SK-N-MC (cell line): Measurements from ENCODE around the gene SRSF10.
"Not testable (repeated sequence)": the region's sequence is repeated elsewhere in the genome, so short reads cannot be mapped to it uniquely, and the experiment has no call there.

Experiments
- DNase-seq: peaks from one replicate; pipeline ENCODE4 v3.0.0-alpha.2; 2011; ENCODE audit warnings: low read depth, low spot score
- H3K27ac ChIP-seq: fragments of 200-600 bp; sonication (generic); 2 replicates; pipeline ENCODE4 v1.5.1; 2016; ENCODE audit warnings: mixed run types
- H3K36me3 ChIP-seq: fragments of 200-600 bp; sonication (generic); 2 replicates; pipeline ENCODE4 v1.6.1; 2017; ENCODE audit warnings: antibody characterized with exemption, low read length, mixed read lengths; ENCODE audit not compliant: insufficient read depth
- H3K4me3 ChIP-seq: fragments of 200-600 bp; sonication (generic); 2 replicates; pipeline ENCODE4 v1.5.1; 2016
- H3K9ac ChIP-seq: fragments of 200-600 bp; sonication (generic); 2 replicates; pipeline ENCODE4 v1.8.0; 2017; ENCODE audit warnings: mixed run types, mixed read lengths; ENCODE audit not compliant: insufficient read length
- H3K9me3 ChIP-seq: fragments of 200-600 bp; sonication (generic); 2 replicates; pipeline ENCODE4 v1.6.1; 2017; ENCODE audit warnings: low read depth, mild to moderate bottlenecking, antibody characterized with exemption, low read length, moderate library complexity, mixed read lengths
- EZH2 ChIP-seq: fragments of 200-600 bp; sonication (generic); IDR thresholded peaks from one replicate; pipeline ENCODE4 v1.6.1; 2017; ENCODE audit warnings: antibody characterized with exemption
- FOXP2 ChIP-seq: optimal IDR thresholded peaks from 2 replicates; pipeline ENCODE3; 2011; ENCODE audit warnings: mild to moderate bottlenecking, moderate library complexity; ENCODE audit not compliant: insufficient read depth; ENCODE audit errors: extremely low read length, control extremely low read depth
- POLR2AphosphoS5 ChIP-seq: IDR thresholded peaks from 2 replicates; pipeline ENCODE4 v1.6.1; 2012; ENCODE audit warnings: mild to moderate bottlenecking, low read depth, low read length, borderline replicate concordance

The SRSF10 gene

DNA sequence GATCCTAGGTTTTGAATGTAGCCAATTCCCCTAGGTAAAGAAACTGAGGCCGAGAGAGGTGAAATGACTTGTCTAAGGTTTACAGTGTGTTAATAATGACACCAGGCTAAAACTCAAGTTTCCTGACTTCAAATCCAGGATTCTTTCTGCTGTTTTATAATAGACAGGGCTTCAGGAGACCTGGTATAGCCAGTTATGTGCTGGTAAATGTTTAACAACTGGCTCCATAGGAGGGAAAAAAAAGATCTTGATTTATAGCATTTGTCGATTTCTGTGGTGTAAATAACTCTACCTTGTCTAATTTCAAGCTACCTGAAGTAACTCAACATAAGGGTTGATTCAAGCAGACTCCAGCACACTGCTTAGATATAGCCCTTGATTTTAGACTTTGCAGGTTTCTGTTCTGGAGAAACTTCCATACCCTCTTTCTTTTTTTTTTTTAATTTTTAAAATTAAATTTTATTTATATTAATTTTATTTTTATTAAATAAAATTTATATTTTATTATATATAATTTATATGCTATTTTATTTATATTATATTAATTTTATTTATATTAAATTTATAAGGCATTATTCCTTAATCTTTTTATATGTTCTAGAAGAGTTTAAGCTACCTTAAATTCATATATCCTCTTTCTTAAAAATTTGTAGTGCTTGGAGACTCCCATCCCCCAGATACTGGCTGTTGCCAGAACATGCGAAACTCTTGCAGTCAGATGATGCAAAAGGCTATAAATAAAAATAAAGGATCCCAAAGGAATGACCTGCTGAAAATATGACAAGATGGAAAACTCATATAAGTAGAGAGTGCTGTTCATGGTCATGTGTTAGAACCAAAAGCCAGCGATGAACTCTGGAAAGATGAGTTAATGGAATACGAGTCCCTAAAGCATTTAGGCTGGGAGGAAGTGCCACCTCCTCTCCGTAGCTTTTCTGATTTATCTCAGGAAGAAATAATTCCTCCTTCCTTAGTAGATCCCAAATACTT is 35.4 kb upstream of the SRSF10 start:
- Histone ChIP-seq H3K36me3 (no peaks in the 10 kb centered on the region), H3K4me3 (peak overlapping the region; percentile 30; the same call in 1 of the 2 replicates), H3K9ac (peak overlapping the region; percentile 49), H3K9me3 (no peaks in the 10 kb centered on the region), H3K27ac (peak overlapping the region; percentile 63)
- no peak for DNase-seq
- no peak for TF ChIP-seq FOXP2

GRCh38 chr1:24012878-24013277 is 32.8 kb upstream of the SRSF10 start:
- not testable (repeated sequence) for H3K36me3 ChIP-seq, H3K4me3 ChIP-seq, H3K27ac ChIP-seq, H3K9ac ChIP-seq, DNase-seq, H3K9me3 ChIP-seq

DNA sequence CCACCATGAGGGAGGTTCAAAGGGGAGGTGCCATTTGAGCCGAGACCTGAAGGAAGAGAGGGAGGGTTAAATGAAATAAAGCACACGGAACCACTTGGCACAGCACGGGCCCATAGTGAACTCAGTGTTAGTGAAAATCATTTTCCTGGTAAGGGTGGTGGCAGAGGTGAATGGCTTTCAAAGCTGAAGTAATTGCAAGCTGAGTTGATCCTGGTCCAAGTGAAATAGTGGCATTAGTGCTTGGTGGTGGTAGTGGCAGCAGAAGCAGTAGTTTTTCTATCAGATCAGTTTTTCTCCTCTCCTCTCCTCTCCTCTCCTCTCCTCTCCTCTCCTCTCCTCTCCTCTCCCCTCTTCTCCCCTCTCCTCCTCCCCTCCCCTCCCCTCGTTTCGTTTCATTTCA is 30.5 kb upstream of the SRSF10 start:
- Histone ChIP-seq H3K9me3 (no peaks in the 10 kb centered on the region), H3K36me3 (no peaks in the 10 kb centered on the region), H3K9ac (no peak overlapping the region), H3K4me3 (no peak overlapping the region), H3K27ac (no peak overlapping the region)
- TF ChIP-seq POLR2AphosphoS5 (no peak), FOXP2 (no peak), EZH2 (no peak)
- no peak for DNase-seq

GRCh38 chr1:24009406-24009805 is 29.3 kb upstream of the SRSF10 start:
- Histone ChIP-seq H3K9me3 (no peaks in the 10 kb centered on the region), H3K36me3 (no peaks in the 10 kb centered on the region), H3K27ac (no peak overlapping the region), H3K4me3 (no peak overlapping the region), H3K9ac (no peak overlapping the region)
- no peak for TF ChIP-seq EZH2
- TF ChIP-seq POLR2AphosphoS5: no peak
- no peak for DNase-seq

GRCh38 chr1:24008574-24009184 is 28.6 kb upstream of the SRSF10 start:
- not testable (repeated sequence) for H3K36me3 ChIP-seq, H3K9me3 ChIP-seq, H3K9ac ChIP-seq, DNase-seq, H3K4me3 ChIP-seq
- 0 out of 2 replicates have a peak overlapping the region, but pooled peaks have one; percentile 27 for H3K27ac ChIP-seq
- TF ChIP-seq FOXP2: peak; percentile 10

DNA sequence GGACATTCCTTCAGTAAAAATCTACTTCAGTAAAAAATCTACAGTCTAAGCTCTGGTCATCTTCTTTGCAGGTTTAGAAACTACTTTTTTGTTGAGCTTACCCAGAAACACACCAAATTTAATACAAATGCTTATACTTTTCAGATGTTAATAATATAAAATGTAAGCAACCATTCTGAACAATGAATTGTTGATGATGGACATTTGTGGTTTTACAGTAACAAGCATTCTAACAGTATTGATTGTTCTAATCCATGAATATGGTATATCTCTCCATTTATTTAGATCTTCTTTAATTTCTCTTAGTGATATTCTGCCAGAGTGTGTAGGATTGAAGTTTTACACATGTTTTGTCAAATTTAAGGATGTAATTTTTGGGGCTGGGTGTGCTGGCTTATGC is 27.0 kb upstream of the SRSF10 start:
- DNase-seq: no peak
- Histone ChIP-seq H3K9me3 (no peaks in the 10 kb centered on the region), H3K36me3 (no peaks in the 10 kb centered on the region), H3K27ac (no peak overlapping the region), H3K4me3 (no peak overlapping the region), H3K9ac (no peak overlapping the region)
- TF ChIP-seq EZH2: no peak
- TF ChIP-seq POLR2AphosphoS5: no peak
- TF ChIP-seq FOXP2: no peak

DNA sequence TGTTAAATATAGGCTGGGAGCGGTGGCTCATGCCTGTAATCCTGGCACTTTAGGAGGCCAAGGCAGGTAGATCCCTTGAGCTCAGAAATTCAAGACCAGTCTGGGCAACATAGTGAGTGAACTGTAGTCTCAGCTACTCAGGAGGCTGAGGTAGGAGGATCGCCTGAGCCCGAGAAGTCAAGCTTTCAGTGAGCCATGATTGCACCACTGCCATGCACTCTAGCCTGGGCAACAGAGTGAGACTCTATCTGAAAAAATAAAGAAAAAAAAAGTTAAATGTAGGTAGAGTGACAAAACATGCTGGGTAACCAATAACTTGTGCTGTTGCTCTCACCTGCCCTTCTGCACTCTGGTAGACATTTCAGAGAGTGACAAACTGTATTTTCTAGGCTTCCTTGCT is 25.0 kb upstream of the SRSF10 start:
- Histone ChIP-seq H3K9ac (no peak overlapping the region), H3K4me3 (no peak overlapping the region), H3K9me3 (no peaks in the 10 kb centered on the region), H3K36me3 (no peaks in the 10 kb centered on the region), H3K27ac (no peak overlapping the region)
- no peak for TF ChIP-seq EZH2
- no peak for TF ChIP-seq POLR2AphosphoS5
- TF ChIP-seq FOXP2: no peak
- DNase-seq: no peak

DNA sequence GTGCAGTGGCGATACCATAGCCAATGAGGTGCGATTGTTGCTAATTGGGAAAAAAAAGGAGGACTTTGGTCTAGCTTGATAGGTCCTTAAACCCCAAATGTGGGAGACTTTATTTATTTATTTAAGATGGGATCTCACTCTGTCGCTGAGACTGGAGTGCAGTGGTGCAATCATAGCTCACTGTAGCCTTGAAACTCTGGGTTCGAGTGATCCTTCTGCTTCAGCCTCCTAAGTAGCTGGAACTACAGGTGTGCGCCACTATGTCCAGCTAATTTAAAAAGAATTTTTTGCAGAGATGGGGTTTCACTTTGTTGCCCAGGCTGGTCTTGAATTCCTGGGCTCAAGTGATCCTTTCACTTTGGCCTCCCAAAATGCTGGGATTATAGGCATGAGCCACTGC is 24.0 kb upstream of the SRSF10 start:
- TF ChIP-seq EZH2 (no peak), POLR2AphosphoS5 (no peak), FOXP2 (no peak)
- Histone ChIP-seq H3K9me3 (no peaks in the 10 kb centered on the region), H3K36me3 (no peaks in the 10 kb centered on the region), H3K27ac (no peak overlapping the region), H3K9ac (no peak overlapping the region), H3K4me3 (no peak overlapping the region)
- no peak for DNase-seq
